Tibial nerve (tissue), 4 donors: ENCODE measurements around the gene RPS14. TPM values are rescaled to one million over a fixed set of nuclear protein-coding genes. Genes with fewer than 3 reads are reported as not detected.
A peak's percentile ranks its signal among the peaks of the same experiment; 100 is the strongest.

Experiments
- DNase-seq, 2 donors: peaks; one replicate each; pipeline ENCODE4 v3.0.0-alpha.2; 2019; ENCODE audit warnings: low spot score in 2 of 2
- H3K27ac ChIP-seq, 4 donors: fragments of 200-600 bp; sonication (generic) in 3 of 4; one replicate each; pipeline ENCODE4 v1.5.1; 2017 to 2019; ENCODE audit warnings: mild to moderate bottlenecking in 1 of 4
- H3K27me3 ChIP-seq, 2 donors: fragments of 200-600 bp; sonication (generic) in 1 of 2; one replicate each; pipeline versions ENCODE4 v1.5.1 to v1.6.0; 2017 to 2019
- H3K36me3 ChIP-seq, 3 donors: fragments of 200-600 bp; sonication (generic); one replicate each; pipeline ENCODE4 v1.5.1; 2018 to 2019
- H3K4me1 ChIP-seq, 4 donors: fragments of 200-600 bp; sonication (generic) in 3 of 4; one replicate each; pipeline ENCODE4 v1.5.1; 2017 to 2019
- H3K4me3 ChIP-seq, 4 donors: fragments of 200-600 bp; sonication (generic) in 3 of 4; one replicate each; pipeline ENCODE4 v1.5.1; 2017 to 2019; ENCODE audit warnings: mild to moderate bottlenecking in 1 of 4, moderate library complexity in 1 of 4
- H3K9me3 ChIP-seq, 4 donors: fragments of 200-600 bp; sonication (generic) in 3 of 4; one replicate each; pipeline ENCODE4 v1.5.1; 2017 to 2019
- EP300 ChIP-seq, 2 donors: sonication (generic); formaldehyde crosslinking; IDR thresholded peaks; one replicate each; pipeline ENCODE4 v1.6.1; 2017; ENCODE audit warnings: antibody characterized with exemption in 2 of 2, mild to moderate bottlenecking in 1 of 2
- POLR2A ChIP-seq, 2 donors: fragments of 450-650 bp; IDR thresholded peaks; one replicate each; pipeline ENCODE4 v1.6.1; 2017; ENCODE audit warnings: antibody characterized with exemption in 2 of 2, mild to moderate bottlenecking in 2 of 2, moderate library complexity in 2 of 2
- WGBS, 2 donors: methylation state at CpG; one replicate each; pipeline ENCODE4 v1.1.5; 2018; 5-methylcytosine and 5-hydroxymethylcytosine counted together
- total RNA-seq, 4 donors: library from RNA; depleted of rRNA; stranded (reverse); fragments of >200 nt; gene quantifications; one replicate each; pipeline ENCODE4 v1.1.0, GENCODE V29; 2016
- TF ChIP-seq, protein P1 (sequence below), 5 experiments: fragments of 200-600 bp in 3 of 5; fragments of 450-650 bp in 2 of 5; sonication (generic) in 3 of 5; IDR thresholded peaks; one replicate each; pipeline ENCODE4 v1.5.1; 2016 to 2019; ENCODE audit warnings: antibody characterized with exemption in 5 of 5, mild to moderate bottlenecking in 3 of 5, moderate library complexity in 2 of 5

Gene RPS14
- total RNA-seq, 4 donors from 2014 or later: 2,328 to 3,623 (median 2,710) TPM

DNA sequence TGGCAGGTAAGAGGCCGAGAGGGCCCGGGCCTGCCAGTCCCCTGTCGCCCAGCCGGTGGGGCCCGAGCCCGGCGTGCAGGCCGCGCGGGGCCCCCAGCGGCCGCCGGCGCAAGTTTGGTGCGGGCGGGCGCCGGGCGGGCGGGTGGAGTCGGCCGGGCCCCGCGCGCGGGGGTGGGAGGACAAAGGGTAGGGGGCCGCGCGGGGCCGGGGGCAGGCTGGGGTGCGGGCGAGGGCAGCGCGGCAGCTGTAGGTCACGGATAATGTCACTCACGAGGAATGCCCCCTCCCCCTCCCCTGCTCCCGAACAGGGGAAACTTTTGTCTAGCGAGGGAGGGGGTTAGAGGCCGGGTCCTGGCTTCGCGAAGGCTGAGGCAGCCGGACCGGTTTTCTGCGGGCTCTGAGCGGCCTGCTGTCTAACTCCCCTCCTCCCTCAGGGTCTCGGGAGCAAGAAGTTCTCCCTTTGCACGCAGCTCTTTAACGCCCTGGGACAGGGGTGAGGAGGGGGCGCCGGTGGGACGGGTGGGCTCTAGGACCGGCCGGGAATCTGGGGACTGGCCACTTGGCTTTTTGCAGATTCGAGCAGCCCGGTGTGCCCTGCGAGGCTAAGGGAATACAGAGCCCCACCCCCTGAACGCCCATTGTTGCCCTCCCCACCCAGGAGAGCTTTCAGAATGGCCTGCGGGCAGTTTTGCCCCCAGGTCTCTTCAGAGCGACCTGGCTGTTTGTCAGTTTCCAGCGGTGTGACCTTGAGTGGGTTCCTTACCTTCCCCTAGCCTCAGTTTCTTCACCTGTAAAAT, 37.1 kb upstream of the RPS14 start:
- 2 to 3% methylated on average over 7 to 10 of the region's 60 CpGs for WGBS, 2 donors
- H3K27me3 ChIP-seq: no peaks in the 10 kb centered on the region
- H3K27ac ChIP-seq: peak overlapping the region; percentile 94 to 100 (median 98)
- H3K4me3 ChIP-seq: peak overlapping the region; percentile 82 to 100 (median 95)
- TF ChIP-seq EP300 (IDR thresholded peaks at IDR 0.05) (peak in 1 of 2 donors; percentile 61), POLR2A (IDR thresholded peaks at IDR 0.05) (no peak)
- TF ChIP-seq, protein P1, sequence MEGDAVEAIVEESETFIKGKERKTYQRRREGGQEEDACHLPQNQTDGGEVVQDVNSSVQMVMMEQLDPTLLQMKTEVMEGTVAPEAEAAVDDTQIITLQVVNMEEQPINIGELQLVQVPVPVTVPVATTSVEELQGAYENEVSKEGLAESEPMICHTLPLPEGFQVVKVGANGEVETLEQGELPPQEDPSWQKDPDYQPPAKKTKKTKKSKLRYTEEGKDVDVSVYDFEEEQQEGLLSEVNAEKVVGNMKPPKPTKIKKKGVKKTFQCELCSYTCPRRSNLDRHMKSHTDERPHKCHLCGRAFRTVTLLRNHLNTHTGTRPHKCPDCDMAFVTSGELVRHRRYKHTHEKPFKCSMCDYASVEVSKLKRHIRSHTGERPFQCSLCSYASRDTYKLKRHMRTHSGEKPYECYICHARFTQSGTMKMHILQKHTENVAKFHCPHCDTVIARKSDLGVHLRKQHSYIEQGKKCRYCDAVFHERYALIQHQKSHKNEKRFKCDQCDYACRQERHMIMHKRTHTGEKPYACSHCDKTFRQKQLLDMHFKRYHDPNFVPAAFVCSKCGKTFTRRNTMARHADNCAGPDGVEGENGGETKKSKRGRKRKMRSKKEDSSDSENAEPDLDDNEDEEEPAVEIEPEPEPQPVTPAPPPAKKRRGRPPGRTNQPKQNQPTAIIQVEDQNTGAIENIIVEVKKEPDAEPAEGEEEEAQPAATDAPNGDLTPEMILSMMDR (IDR thresholded peaks at IDR 0.05): peak in 3 of 5 experiments; percentile 33 to 44 (median 41)
- H3K36me3 ChIP-seq: no peaks in the 10 kb centered on the region
- H3K4me1 ChIP-seq: peaks cover 5 to 61% (median 54%) of the 10 kb centered on the region in 4 donors
- peak; percentile 48 to 49 for DNase-seq
- H3K9me3 ChIP-seq: no peaks in the 10 kb centered on the region

DNA sequence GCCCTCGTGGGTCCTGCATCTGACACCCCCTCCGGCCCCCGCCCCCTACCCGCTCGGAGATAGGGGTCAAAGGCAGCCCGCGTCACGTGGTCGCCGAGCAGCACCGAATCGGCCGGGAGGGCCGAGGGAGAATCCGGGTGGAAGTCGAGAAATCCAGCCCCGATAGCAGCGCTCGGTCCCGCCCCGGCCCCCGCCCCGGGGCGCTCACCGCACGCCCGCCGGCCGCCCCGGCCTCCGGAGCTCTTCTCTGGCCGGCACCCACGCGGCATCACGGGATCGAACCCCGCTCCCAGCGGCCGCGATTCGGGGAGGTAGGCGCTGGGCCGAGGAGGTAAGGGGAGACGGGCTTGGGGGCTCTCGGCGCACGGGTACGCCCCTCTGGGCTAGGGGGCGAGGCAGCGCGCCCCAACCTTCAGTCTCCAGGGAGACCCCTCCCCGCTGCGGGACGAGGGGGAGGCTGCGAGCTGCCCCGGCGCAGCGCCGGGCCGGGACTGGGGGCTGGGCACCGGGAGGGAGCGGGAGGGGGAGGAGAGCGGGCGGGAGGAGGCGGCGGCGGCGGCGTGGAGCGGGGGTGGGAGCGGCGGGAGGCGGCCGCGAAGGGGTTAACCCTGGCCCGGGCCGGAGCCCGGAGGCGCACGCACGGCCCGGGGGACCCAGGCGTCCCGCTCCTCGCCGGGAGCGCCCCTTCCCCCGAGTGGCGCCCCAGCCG, 36.3 kb upstream of the RPS14 start:
- peak in 1 of 2 donors; percentile 56 for TF ChIP-seq EP300 (IDR thresholded peaks at IDR 0.05)
- no peak for TF ChIP-seq POLR2A (IDR thresholded peaks at IDR 0.05)
- WGBS, 2 donors: 0 to 1% methylated on average over 1 to 63 of the region's 90 CpGs
- H3K27me3 ChIP-seq: no peaks in the 10 kb centered on the region

DNA sequence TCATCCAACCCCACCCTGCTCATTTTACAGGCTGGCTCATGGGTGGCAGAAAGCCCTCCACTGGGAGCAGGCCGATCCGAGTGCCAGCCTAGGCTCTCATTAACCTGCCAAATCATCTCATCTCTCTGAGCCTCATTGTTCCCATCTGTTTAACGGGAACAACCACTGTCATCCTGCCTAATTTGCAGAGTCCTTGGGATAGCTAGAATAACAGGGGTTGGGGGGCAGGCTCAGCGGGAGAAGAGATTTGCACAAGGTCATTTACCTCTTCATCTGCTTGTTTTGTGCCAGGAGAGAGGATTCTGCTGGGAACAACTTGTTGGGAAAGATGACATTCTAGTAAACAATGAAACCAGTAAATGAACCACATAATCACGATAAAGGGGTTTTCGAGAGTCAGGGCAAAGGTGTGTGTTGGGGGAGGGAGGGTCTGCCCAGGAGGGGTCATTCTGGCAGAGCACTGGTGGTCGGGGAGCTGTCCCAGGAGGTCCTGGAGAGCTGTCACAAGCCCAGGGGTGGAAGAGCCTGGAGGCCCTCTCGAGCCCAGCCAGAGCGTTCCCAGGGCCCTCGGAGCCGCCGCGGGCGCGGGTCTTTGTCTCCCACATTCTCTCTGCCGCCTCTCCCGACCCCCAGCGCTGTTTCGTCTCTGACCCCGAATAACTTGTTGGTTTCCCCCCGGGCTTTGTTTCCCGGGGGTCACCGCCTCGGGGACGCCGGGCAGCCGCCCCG, 35.6 kb upstream of the RPS14 start:
- H3K9me3 ChIP-seq: no peaks in the 10 kb centered on the region
- peak overlapping the region; percentile 82 to 100 (median 95) for H3K4me3 ChIP-seq
- DNase-seq: no peak
- no peaks in the 10 kb centered on the region for H3K27me3 ChIP-seq
- TF ChIP-seq EP300 (IDR thresholded peaks at IDR 0.05) (no peak), POLR2A (IDR thresholded peaks at IDR 0.05) (no peak)
- TF ChIP-seq, protein P1 (IDR thresholded peaks at IDR 0.05): no peak
- 7 to 18% methylated on average over 27 to 28 of the region's 28 CpGs for WGBS, 2 donors
- H3K4me1 ChIP-seq: peaks cover 5 to 46% (median 39%) of the 10 kb centered on the region in 4 donors
- no peaks in the 10 kb centered on the region for H3K36me3 ChIP-seq
- peak overlapping the region; percentile 94 to 100 (median 98) for H3K27ac ChIP-seq

More for the DNA sequence above, 36.3 kb upstream of the RPS14 start:
- peak; percentile 43 to 55 for DNase-seq
- Histone ChIP-seq H3K4me3 (peak overlapping the region; percentile 82 to 100 (median 95)), H3K4me1 (peaks cover 5 to 53% (median 46%) of the 10 kb centered on the region in 4 donors), H3K27ac (peak overlapping the region; percentile 94 to 100 (median 98)), H3K36me3 (no peaks in the 10 kb centered on the region), H3K9me3 (no peaks in the 10 kb centered on the region)

DNA sequence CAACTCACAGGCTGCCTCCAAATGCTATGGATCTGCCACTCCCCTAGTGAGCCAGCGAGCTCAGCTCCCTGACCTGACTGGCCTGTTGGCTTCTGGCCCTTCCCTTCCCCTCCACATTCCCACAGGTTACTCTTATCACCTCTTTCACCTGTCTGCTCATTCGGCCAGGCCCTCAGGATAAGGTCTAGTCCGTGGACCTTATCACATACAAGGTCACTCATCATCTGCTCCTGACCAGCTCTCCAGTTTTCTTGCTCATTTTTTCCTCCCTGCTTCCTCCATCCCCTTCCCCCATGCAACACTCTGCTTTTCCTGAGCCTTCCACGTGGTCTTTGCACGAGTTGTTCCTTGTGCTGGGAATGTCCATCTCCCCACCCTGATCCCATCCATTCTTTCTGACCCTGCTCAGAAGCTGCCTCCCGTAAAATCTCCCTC, 32.5 kb upstream of the RPS14 start:
- Histone ChIP-seq H3K27ac (no peak overlapping the region), H3K4me1 (peaks cover 0 to 15% (median 9%) of the 10 kb centered on the region in 4 donors), H3K9me3 (no peaks in the 10 kb centered on the region), H3K27me3 (no peaks in the 10 kb centered on the region), H3K4me3 (no peak overlapping the region), H3K36me3 (no peaks in the 10 kb centered on the region)
- TF ChIP-seq EP300 (IDR thresholded peaks at IDR 0.05) (no peak), POLR2A (IDR thresholded peaks at IDR 0.05) (no peak)
- TF ChIP-seq, protein P1 (IDR thresholded peaks at IDR 0.05): no peak
- DNase-seq: no peak
- WGBS, 2 donors: 54 to 68% methylated on average over 6 of the region's 6 CpGs

DNA sequence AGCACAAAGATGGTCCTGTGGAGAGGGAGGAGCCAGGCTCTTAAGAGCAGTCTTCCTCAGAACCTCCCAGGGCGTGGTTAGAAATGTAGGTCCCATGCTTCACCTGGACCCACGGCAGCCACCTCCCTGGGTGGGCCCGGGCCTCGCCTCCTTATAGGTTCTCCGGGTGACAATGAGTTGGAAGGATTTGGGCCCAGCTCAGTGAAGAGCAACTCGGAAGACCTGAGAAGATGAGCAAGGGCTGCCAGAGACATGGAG, 32.1 kb upstream of the RPS14 start:
- Histone ChIP-seq H3K9me3 (no peaks in the 10 kb centered on the region), H3K4me1 (peaks cover 0 to 12% (median 5%) of the 10 kb centered on the region in 4 donors), H3K27ac (no peak overlapping the region), H3K36me3 (no peaks in the 10 kb centered on the region), H3K27me3 (no peaks in the 10 kb centered on the region), H3K4me3 (no peak overlapping the region)
- no peak for DNase-seq
- WGBS, 2 donors: 79 to 92% methylated on average over 6 of the region's 6 CpGs
- TF ChIP-seq, protein P1 (IDR thresholded peaks at IDR 0.05): no peak
- TF ChIP-seq EP300 (IDR thresholded peaks at IDR 0.05): no peak
- TF ChIP-seq POLR2A (IDR thresholded peaks at IDR 0.05): no peak
